Upper lobe of left lung (tissue), 6 donors: ENCODE measurements around the gene SPSB3. TPM values are rescaled to one million over a fixed set of nuclear protein-coding genes. Genes with fewer than 3 reads are reported as not detected.
"Not testable (repeated sequence)": the region's sequence is repeated elsewhere in the genome, so short reads cannot be mapped to it uniquely, and the experiment has no call there.

Experiments used
- ATAC-seq, 2 donors: fragments of 200-7000 bp; cut with Tn5 transposase; one replicate each; pipeline ENCODE4 v1.9.1; 2022; ENCODE audit warnings: mild to moderate bottlenecking in 2 of 2, moderate library complexity in 2 of 2; ENCODE audit not compliant: low FRiP score in 2 of 2
- DNase-seq, 2 donors: peaks; one replicate each; pipeline ENCODE4 v3.0.0-alpha.2; 2019 to 2020
- H3K27ac ChIP-seq, 4 donors: fragments of 200-600 bp; sonication (generic); one replicate each; pipeline ENCODE4 v1.5.1; 2016 to 2019
- H3K27me3 ChIP-seq, 4 donors: fragments of 200-600 bp; sonication (generic); one replicate each; pipeline ENCODE4 v1.5.1; 2017 to 2019
- H3K36me3 ChIP-seq, 4 donors: fragments of 200-600 bp; sonication (generic); one replicate each; pipeline ENCODE4 v1.5.1; 2016 to 2019
- H3K4me1 ChIP-seq, 4 donors: fragments of 200-600 bp; sonication (generic); one replicate each; pipeline ENCODE4 v1.5.1; 2018 to 2019
- H3K4me3 ChIP-seq, 4 donors: fragments of 200-600 bp; sonication (generic); one replicate each; pipeline ENCODE4 v1.5.1; 2017 to 2019; ENCODE audit warnings: mild to moderate bottlenecking in 2 of 4, moderate library complexity in 1 of 4
- H3K9me3 ChIP-seq, 4 donors: fragments of 200-600 bp; sonication (generic); one replicate each; pipeline ENCODE4 v1.5.1; 2018 to 2019
- EP300 ChIP-seq, 4 donors: sonication (generic); formaldehyde crosslinking; IDR thresholded peaks; one replicate each; pipeline ENCODE4 v1.5.1; 2017; ENCODE audit warnings: antibody characterized with exemption in 4 of 4, control low read depth in 2 of 4
- POLR2A ChIP-seq, 4 donors: fragments of 450-650 bp; IDR thresholded peaks; one replicate each; pipeline ENCODE4 v1.5.1; 2016 to 2017; ENCODE audit warnings: antibody characterized with exemption in 4 of 4, mild to moderate bottlenecking in 2 of 4
- POLR2AphosphoS5 ChIP-seq, 2 donors: sonication (generic); formaldehyde crosslinking; IDR thresholded peaks; one replicate each; pipeline ENCODE4 v1.5.1; 2017; ENCODE audit warnings: antibody characterized with exemption in 2 of 2
- WGBS, 2 donors: methylation state at CpG; one replicate each; pipeline ENCODE4 v1.1.5; 2017 to 2018; 5-methylcytosine and 5-hydroxymethylcytosine counted together
- total RNA-seq, 6 donors: library from RNA; depleted of rRNA in 4 of 6; stranded (reverse); fragments of >200 nt in 4 of 6; gene quantifications; one replicate each; pipeline versions ENCODE4 v1.1.0 to v1.2.1, GENCODE V29; 2016 to 2021
- TF ChIP-seq, protein P1 (sequence below), 6 experiments: fragments of 450-650 bp in 4 of 6; fragments of 200-600 bp in 2 of 6; sonication (generic) in 2 of 6; IDR thresholded peaks; one replicate each; pipeline ENCODE4 v1.5.1; 2016 to 2019; ENCODE audit warnings: antibody characterized with exemption in 6 of 6
- donor health status: DM: no; HTN: no; CAD: no; lungs with moderate emphysema.
- donor health status: DM: no; HTN: yes; CAD: no; lungs with severe emphysema.

Gene SPSB3
- total RNA-seq, 6 donors from 2014 or later: 46.2 to 234 (median 64.4) TPM

GRCh38 chr16:1809281-1809801 lies 27.0 kb upstream of the SPSB3 start:
- Histone ChIP-seq H3K4me3 (no peak overlapping the region), H3K4me1 (peaks cover 3 to 8% (median 4%) of the 10 kb centered on the region in 4 donors), H3K27ac (no peak overlapping the region), H3K36me3 (peaks cover 20 to 63% (median 42%) of the 10 kb centered on the region in 4 donors), H3K27me3 (no peaks in the 10 kb centered on the region), H3K9me3 (no peaks in the 10 kb centered on the region)
- ATAC-seq: no peak
- no peak for TF ChIP-seq POLR2A (IDR thresholded peaks at IDR 0.05)
- no peak for TF ChIP-seq POLR2AphosphoS5 (IDR thresholded peaks at IDR 0.05)
- TF ChIP-seq, protein P1, sequence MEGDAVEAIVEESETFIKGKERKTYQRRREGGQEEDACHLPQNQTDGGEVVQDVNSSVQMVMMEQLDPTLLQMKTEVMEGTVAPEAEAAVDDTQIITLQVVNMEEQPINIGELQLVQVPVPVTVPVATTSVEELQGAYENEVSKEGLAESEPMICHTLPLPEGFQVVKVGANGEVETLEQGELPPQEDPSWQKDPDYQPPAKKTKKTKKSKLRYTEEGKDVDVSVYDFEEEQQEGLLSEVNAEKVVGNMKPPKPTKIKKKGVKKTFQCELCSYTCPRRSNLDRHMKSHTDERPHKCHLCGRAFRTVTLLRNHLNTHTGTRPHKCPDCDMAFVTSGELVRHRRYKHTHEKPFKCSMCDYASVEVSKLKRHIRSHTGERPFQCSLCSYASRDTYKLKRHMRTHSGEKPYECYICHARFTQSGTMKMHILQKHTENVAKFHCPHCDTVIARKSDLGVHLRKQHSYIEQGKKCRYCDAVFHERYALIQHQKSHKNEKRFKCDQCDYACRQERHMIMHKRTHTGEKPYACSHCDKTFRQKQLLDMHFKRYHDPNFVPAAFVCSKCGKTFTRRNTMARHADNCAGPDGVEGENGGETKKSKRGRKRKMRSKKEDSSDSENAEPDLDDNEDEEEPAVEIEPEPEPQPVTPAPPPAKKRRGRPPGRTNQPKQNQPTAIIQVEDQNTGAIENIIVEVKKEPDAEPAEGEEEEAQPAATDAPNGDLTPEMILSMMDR (IDR thresholded peaks at IDR 0.05): no peak
- TF ChIP-seq EP300 (IDR thresholded peaks at IDR 0.05): no peak
- 73 to 76% methylated on average over 4 to 25 of the region's 28 CpGs for WGBS, 2 donors
- DNase-seq: peak in 1 of 2 donors; percentile 78

GRCh38 chr16:1808691-1809090 lies 26.3 kb upstream of the SPSB3 start:
- DNase-seq: no peak
- no peak overlapping the region for H3K27ac ChIP-seq
- H3K36me3 ChIP-seq: peaks cover 20 to 58% (median 37%) of the 10 kb centered on the region in 4 donors
- 77 to 83% methylated on average over 6 to 18 of the region's 18 CpGs for WGBS, 2 donors
- TF ChIP-seq, protein P1 (IDR thresholded peaks at IDR 0.05): no peak
- no peak for TF ChIP-seq EP300 (IDR thresholded peaks at IDR 0.05)
- no peak for TF ChIP-seq POLR2A (IDR thresholded peaks at IDR 0.05)
- no peak for TF ChIP-seq POLR2AphosphoS5 (IDR thresholded peaks at IDR 0.05)
- H3K4me1 ChIP-seq: peaks cover 3 to 8% (median 4%) of the 10 kb centered on the region in 4 donors
- H3K9me3 ChIP-seq: no peaks in the 10 kb centered on the region
- no peaks in the 10 kb centered on the region for H3K27me3 ChIP-seq
- no peak overlapping the region for H3K4me3 ChIP-seq
- ATAC-seq: no peak

DNA sequence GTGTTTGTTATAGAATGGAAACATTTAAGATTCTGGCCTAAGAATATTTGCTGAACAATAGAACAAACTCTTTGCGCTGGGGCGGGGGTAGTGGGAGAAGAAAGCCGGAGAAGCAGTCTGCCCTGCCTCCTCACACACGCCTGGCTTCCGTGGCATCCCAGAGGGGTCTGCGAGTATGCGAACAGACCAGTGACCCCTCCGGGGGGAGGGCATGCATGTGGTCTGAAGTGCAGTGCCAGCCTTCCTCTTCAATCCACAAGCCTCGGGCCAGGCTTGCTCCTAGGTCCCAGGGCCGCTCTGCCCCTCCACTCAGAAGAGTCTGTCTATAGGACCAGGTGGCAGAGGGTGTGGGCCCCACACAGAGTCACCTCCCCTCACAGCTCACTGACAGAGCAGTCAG lies 25.3 kb upstream of the SPSB3 start:
- no peaks in the 10 kb centered on the region for H3K9me3 ChIP-seq
- no peak overlapping the region for H3K27ac ChIP-seq
- H3K4me3 ChIP-seq: no peak overlapping the region
- TF ChIP-seq, protein P1 (IDR thresholded peaks at IDR 0.05): no peak
- TF ChIP-seq EP300 (IDR thresholded peaks at IDR 0.05) (no peak), POLR2AphosphoS5 (IDR thresholded peaks at IDR 0.05) (no peak), POLR2A (IDR thresholded peaks at IDR 0.05) (no peak)
- ATAC-seq (no peak), DNase-seq (no peak)
- 85 to 87% methylated on average over 10 of the region's 10 CpGs for WGBS, 2 donors
- no peaks in the 10 kb centered on the region for H3K27me3 ChIP-seq
- H3K36me3 ChIP-seq: peaks cover 20 to 51% (median 36%) of the 10 kb centered on the region in 4 donors
- peaks cover 0 to 3% (median 1%) of the 10 kb centered on the region in 4 donors for H3K4me1 ChIP-seq

GRCh38 chr16:1800701-1801100 lies 18.3 kb upstream of the SPSB3 start:
- no peak for ATAC-seq
- WGBS, 2 donors: 84 to 92% methylated on average over 10 of the region's 10 CpGs
- H3K27ac ChIP-seq: no peak overlapping the region
- no peaks in the 10 kb centered on the region for H3K27me3 ChIP-seq
- no peaks in the 10 kb centered on the region for H3K4me1 ChIP-seq
- H3K36me3 ChIP-seq: peaks cover 0 to 5% (median 0%) of the 10 kb centered on the region in 4 donors
- H3K9me3 ChIP-seq: peaks cover 0 to 8% (median 0%) of the 10 kb centered on the region in 4 donors
- no peak overlapping the region for H3K4me3 ChIP-seq
- no peak for DNase-seq
- TF ChIP-seq EP300 (IDR thresholded peaks at IDR 0.05) (no peak), POLR2A (IDR thresholded peaks at IDR 0.05) (no peak), POLR2AphosphoS5 (IDR thresholded peaks at IDR 0.05) (no peak)
- TF ChIP-seq, protein P1 (IDR thresholded peaks at IDR 0.05): no peak

- H3K36me3 ChIP-seq, H3K9me3 ChIP-seq, ATAC-seq, H3K4me3 ChIP-seq, H3K27me3 ChIP-seq, DNase-seq, H3K27ac ChIP-seq: not testable (repeated sequence)
- peaks cover 0 to 10% (median under 1%) of the 10 kb centered on the region in 4 donors for H3K4me1 ChIP-seq
- WGBS, 2 donors: 59 to 93% methylated on average over 4 to 5 of the region's 5 CpGs
Measured at GRCh38 chr16:1799263-1799662, 16.9 kb upstream of the SPSB3 start.
